ENCODE results near the gene VSTM2B. TPM values are rescaled to one million over a fixed set of nuclear protein-coding genes. Genes with fewer than 3 reads are reported as not detected.

Gene VSTM2B
- total RNA-seq, 4 donors from 2014 or later, result not detected

DNA sequence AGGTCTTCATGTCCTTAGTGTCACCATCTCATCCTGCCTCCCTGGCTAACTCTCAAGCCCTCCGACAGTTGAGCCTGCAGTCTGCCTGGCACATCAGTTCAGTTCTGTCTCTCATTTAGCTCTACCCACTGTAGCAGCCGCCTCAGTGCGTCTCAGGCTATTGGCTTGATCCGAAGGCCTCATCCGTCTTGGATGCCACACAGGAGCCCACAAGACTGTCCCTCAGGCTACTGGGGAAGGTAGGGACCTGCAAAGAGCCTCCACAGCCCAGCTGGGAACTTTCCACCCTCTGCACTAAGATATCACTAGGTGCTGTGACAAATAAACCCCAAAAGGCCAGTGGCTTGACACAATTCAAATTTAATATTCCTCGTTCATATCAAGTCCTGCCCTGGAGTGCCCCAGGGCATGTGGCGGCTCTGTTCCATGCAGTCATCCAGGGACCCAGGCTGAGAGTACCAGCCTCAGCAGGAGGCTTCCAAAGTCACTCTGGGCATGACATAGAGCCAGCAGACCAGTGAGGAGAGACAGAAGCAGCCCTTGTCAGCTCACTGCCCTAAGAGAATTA lies 5.7 kb downstream of the VSTM2B start:
- peaks cover 18 to 41% (median 19%) of the 10 kb centered on the region in 3 donors for H3K4me1 ChIP-seq
- no peak overlapping the region for H3K27ac ChIP-seq
- H3K36me3 ChIP-seq, result no peaks in the 10 kb centered on the region
- no peak overlapping the region for H3K4me3 ChIP-seq
- intact Hi-C loops (cut with DNase I), result no loop called here
- no peaks in the 10 kb centered on the region for H3K9me3 ChIP-seq
- WGBS, 2 donors, result 63% methylated on average over 6 of the region's 7 CpGs; no CpG with 5 or more reads in 1 of the 2 donors
- no peak for DNase-seq
- H3K27me3 ChIP-seq, result peaks cover 11 to 88% (median 32%) of the 10 kb centered on the region in 4 donors
- TF ChIP-seq POLR2A (IDR thresholded peaks at IDR 0.05), result no peak
- TF ChIP-seq, protein P1, sequence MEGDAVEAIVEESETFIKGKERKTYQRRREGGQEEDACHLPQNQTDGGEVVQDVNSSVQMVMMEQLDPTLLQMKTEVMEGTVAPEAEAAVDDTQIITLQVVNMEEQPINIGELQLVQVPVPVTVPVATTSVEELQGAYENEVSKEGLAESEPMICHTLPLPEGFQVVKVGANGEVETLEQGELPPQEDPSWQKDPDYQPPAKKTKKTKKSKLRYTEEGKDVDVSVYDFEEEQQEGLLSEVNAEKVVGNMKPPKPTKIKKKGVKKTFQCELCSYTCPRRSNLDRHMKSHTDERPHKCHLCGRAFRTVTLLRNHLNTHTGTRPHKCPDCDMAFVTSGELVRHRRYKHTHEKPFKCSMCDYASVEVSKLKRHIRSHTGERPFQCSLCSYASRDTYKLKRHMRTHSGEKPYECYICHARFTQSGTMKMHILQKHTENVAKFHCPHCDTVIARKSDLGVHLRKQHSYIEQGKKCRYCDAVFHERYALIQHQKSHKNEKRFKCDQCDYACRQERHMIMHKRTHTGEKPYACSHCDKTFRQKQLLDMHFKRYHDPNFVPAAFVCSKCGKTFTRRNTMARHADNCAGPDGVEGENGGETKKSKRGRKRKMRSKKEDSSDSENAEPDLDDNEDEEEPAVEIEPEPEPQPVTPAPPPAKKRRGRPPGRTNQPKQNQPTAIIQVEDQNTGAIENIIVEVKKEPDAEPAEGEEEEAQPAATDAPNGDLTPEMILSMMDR (IDR thresholded peaks at IDR 0.05), result no peak

DNA sequence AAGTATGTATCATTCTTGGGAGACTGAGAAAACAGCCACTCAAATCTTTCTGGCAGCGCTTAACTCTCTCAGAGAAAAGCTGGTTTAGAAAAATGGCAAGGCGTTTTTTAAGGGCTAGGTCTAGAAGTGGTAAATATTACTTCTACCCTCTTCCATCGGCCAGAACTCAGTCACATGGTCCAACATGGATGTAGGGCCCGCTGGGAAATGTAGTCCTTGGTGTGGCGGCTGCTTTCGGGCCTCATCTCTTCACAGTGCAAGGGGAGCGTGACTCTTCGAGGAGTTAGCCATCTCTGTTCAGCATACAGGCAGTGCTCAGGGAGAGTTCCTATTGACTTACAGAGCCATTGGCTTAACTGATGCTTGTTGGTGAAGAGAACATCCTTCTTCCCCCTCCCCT lies 6.3 kb downstream of the VSTM2B start:
- Histone ChIP-seq H3K9me3 (no peaks in the 10 kb centered on the region), H3K27ac (no peak overlapping the region), H3K4me3 (no peak overlapping the region), H3K27me3 (peaks cover 11 to 82% (median 27%) of the 10 kb centered on the region in 4 donors), H3K36me3 (no peaks in the 10 kb centered on the region), H3K4me1 (peaks cover 12 to 35% (median 15%) of the 10 kb centered on the region in 3 donors)
- DNase-seq, result no peak
- TF ChIP-seq POLR2A (IDR thresholded peaks at IDR 0.05), result no peak
- TF ChIP-seq, protein P1 (IDR thresholded peaks at IDR 0.05), result no peak
- 67 to 72% methylated on average over 7 of the region's 8 CpGs for WGBS, 2 donors
- intact Hi-C loops (cut with DNase I), result no loop called here

DNA sequence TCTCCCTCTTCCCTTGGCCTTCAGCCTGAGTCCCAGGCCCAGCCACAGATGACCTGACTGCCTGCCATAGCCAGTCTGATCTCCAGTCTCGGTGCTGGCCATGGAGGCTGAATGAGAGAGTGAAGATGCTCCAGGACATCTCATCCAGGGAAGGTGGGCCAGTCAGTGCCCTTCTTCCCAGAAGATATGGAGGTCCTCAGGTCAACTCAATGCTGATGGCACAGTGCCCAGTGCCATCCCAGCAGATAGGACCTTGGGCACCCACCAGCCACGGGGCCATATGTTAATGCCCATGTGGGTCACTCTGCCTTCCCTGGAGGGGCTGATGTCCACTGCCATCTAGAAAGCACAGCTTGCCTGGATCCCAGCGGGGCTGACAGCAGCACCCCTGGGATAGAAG lies 7.2 kb downstream of the VSTM2B start:
- H3K27ac ChIP-seq, result no peak overlapping the region
- intact Hi-C loops (cut with DNase I), result no loop called here
- DNase-seq, result no peak
- H3K4me1 ChIP-seq, result peaks cover 11 to 27% (median 12%) of the 10 kb centered on the region in 3 donors
- 44 to 83% methylated on average over 1 of the region's 3 CpGs for WGBS, 2 donors
- H3K27me3 ChIP-seq, result peaks cover 9 to 79% (median 19%) of the 10 kb centered on the region in 4 donors
- H3K4me3 ChIP-seq, result no peak overlapping the region
- TF ChIP-seq POLR2A (IDR thresholded peaks at IDR 0.05), result no peak
- TF ChIP-seq, protein P1 (IDR thresholded peaks at IDR 0.05), result no peak
- no peaks in the 10 kb centered on the region for H3K9me3 ChIP-seq
- no peaks in the 10 kb centered on the region for H3K36me3 ChIP-seq

DNA sequence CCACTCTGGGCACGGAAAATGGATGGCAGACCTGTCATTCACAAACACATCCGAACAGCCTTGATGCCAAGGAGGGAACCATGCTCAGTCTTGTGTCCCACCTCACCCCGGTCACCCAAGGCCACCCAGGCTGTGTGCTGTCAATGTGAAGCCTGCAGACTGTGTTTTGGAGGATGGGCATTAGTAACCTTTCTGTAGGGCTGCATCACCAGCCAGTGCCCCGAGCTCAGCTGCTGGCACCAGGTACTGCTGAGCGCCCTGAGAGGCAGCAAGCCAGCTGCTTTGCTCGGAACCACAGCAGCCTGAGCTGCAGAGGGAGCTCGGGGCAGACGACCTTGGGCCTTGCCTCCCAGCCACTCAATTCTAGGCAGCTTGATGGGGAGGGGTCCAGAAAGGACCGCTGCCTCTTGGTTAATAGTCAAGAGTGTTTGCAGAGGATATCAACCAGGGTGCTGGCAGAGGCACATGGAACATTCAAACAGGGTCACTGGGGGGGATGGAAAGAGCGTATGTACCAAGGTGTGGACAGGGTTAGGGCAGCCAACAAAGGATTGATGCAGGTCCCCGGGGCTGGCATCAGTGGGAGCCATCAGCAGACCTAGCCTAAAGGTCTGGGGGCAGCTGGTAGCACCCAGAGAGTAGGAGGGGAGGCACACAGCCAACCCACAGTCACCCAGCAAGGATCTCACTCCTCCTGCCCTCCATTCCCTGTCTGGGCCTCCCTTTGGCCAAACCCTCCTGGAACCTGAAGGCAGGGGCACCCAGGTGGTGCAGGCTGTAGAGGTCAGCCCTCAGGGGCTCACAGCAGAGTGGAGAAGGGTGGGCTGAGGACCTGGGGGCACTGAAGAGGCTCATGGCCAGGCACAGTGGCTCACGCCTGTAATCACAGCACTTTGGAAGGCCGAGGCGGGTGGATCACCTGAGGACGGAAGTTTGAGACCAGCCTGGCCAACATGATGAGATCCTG lies 8.1 kb downstream of the VSTM2B start:
- H3K4me3 ChIP-seq, result no peak overlapping the region
- no peak overlapping the region for H3K27ac ChIP-seq
- peaks cover 7 to 77% (median 12%) of the 10 kb centered on the region in 4 donors for H3K27me3 ChIP-seq
- intact Hi-C loops (cut with DNase I), result no loop called here
- TF ChIP-seq, protein P1 (IDR thresholded peaks at IDR 0.05), result no peak
- no peak for TF ChIP-seq POLR2A (IDR thresholded peaks at IDR 0.05)
- DNase-seq, result no peak
- H3K4me1 ChIP-seq, result peaks cover 1 to 17% (median 6%) of the 10 kb centered on the region in 3 donors
- WGBS, 2 donors, result 58 to 68% methylated on average over 4 to 8 of the region's 15 CpGs
- H3K9me3 ChIP-seq, result no peaks in the 10 kb centered on the region
- H3K36me3 ChIP-seq, result no peaks in the 10 kb centered on the region
